Body of pancreas (tissue), 4 donors: ENCODE measurements around the gene SULT1E1.

Experiments used
- POLR2A ChIP-seq, 3 donors: fragments of 450-650 bp; IDR thresholded peaks; one replicate each; pipeline ENCODE4 v1.6.1; 2016; ENCODE audit warnings: antibody characterized with exemption in 3 of 3, mild to moderate bottlenecking in 2 of 3
- TF ChIP-seq, protein P1 (sequence below), 7 experiments: fragments of 450-650 bp in 4 of 7; fragments of 200-600 bp in 3 of 7; sonication (generic) in 3 of 7; IDR thresholded peaks; one replicate each; pipeline ENCODE4 v1.5.1; 2016 to 2019; ENCODE audit warnings: antibody characterized with exemption in 7 of 7

DNA sequence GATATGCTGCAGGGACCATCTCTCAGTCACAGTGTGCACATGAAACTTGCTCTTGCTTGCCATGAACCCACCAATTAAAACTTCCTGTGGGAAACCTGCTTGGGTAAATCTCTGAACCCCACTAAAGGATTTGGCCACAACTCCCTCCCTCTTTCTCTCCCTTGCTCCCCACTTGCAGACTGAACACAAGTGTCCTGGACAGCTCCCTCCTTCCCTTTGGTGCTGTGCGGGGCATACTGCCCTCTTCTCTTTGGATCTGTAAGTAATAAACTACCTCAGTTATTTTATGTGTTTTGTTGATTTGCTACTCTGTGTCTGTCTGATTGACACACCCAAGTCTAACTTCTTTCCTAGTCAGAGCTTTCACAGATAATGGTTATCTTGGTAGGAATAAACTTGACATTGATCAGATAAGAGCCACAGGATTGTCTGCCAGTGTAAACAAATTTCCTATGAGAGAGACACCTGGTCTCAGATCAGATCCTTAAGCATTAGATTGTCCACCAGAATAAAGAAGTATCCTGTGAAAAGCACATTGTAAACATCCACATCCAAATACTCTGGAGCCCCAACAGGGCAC lies 41.8 kb downstream of the SULT1E1 start:
- TF ChIP-seq, protein P1, sequence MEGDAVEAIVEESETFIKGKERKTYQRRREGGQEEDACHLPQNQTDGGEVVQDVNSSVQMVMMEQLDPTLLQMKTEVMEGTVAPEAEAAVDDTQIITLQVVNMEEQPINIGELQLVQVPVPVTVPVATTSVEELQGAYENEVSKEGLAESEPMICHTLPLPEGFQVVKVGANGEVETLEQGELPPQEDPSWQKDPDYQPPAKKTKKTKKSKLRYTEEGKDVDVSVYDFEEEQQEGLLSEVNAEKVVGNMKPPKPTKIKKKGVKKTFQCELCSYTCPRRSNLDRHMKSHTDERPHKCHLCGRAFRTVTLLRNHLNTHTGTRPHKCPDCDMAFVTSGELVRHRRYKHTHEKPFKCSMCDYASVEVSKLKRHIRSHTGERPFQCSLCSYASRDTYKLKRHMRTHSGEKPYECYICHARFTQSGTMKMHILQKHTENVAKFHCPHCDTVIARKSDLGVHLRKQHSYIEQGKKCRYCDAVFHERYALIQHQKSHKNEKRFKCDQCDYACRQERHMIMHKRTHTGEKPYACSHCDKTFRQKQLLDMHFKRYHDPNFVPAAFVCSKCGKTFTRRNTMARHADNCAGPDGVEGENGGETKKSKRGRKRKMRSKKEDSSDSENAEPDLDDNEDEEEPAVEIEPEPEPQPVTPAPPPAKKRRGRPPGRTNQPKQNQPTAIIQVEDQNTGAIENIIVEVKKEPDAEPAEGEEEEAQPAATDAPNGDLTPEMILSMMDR (IDR thresholded peaks at IDR 0.05), result no peak
- no peak for TF ChIP-seq POLR2A (IDR thresholded peaks at IDR 0.05)
